Endothelial cell of umbilical vein (primary cell): Measurements from ENCODE around the gene FNDC3A. TPM values are rescaled to one million over a fixed set of nuclear protein-coding genes. Genes with fewer than 3 reads are reported as not detected.

Experiments used
- BruUV-seq: library from RNA; stranded (reverse); fragments of 400-500 nt; replicated peaks from 2 replicates; lab custom pipeline; 2021; lab: Mats Ljungman, UMichigan
- CTCF ChIA-PET: fragments of 300-600, 350-600 bp; sonication (Branson Sonifier 250); formaldehyde crosslinking; loops from one replicate; lab custom pipeline; 2021; ENCODE audit warnings: antibody characterized with exemption, inconsistent platforms; lab: Charles Lee
- POLR2A ChIA-PET: fragments of 300-600, 350-600 bp; sonication (Branson Sonifier 250); formaldehyde crosslinking; loops from one replicate; lab custom pipeline; 2021; ENCODE audit warnings: antibody characterized with exemption, inconsistent platforms; lab: Charles Lee
- DNase-seq: peaks from one replicate; pipeline ENCODE4 v3.0.0-alpha.2; 2011; ENCODE audit warnings: low read depth, low spot score
- FAIRE-seq: peaks from 2 replicates; lab custom pipeline; 2011; peaks lifted over from hg19 to GRCh38; lab: Jason Lieb, UNC
- H2AFZ ChIP-seq: 2 replicates; pipeline ENCODE4 v1.6.0; 2012; ENCODE audit warnings: low read depth, low read length, control low read depth, inconsistent platforms
- H3K27ac ChIP-seq: 2 replicates; pipeline ENCODE4 v1.5.1; 2011; ENCODE audit warnings: low read depth, mild to moderate bottlenecking, control low read depth, low read length, moderate library complexity; ENCODE audit not compliant: insufficient read depth
- H3K27me3 ChIP-seq, 2 experiments: 2 replicates each; pipeline versions ENCODE4 v1.6.0 to v1.6.1; 2011; ENCODE audit warnings: low read length in 2 of 2, mixed read lengths in 1 of 2; ENCODE audit not compliant: control insufficient read depth in 2 of 2, insufficient read depth in 2 of 2
- H3K36me3 ChIP-seq, 2 experiments: 2 replicates in 1 of 2; 3 replicates in 1 of 2; pipeline ENCODE4 v1.5.1; 2011; ENCODE audit warnings: low read length in 2 of 2, mild to moderate bottlenecking in 1 of 2, moderate library complexity in 1 of 2; ENCODE audit not compliant: control insufficient read depth in 2 of 2, insufficient read depth in 2 of 2; ENCODE audit errors: extremely low read depth in 1 of 2
- H3K4me1 ChIP-seq: 3 replicates; pipeline ENCODE4 v1.5.1; 2011; ENCODE audit warnings: mild to moderate bottlenecking, low read length; ENCODE audit not compliant: control insufficient read depth, insufficient read depth; ENCODE audit errors: extremely low read depth
- H3K4me2 ChIP-seq: 2 replicates; pipeline ENCODE4 v1.6.1; 2011; ENCODE audit warnings: low read length, control low read depth, mixed read lengths; ENCODE audit not compliant: insufficient read depth
- H3K4me3 ChIP-seq, 3 experiments: fragments of 200-600 bp in 1 of 3; sonication (generic), shearing (Covaris generic) in 1 of 3; replicated peaks in 1 of 3; 2 replicates each; pipeline ENCODE4 v1.5.1; 2011 to 2016; ENCODE audit warnings: control low read depth in 3 of 3, low read length in 3 of 3, mild to moderate bottlenecking in 2 of 3, inconsistent platforms in 1 of 3, low read depth in 1 of 3, moderate library complexity in 1 of 3; ENCODE audit not compliant: insufficient read depth in 1 of 3
- H3K79me2 ChIP-seq: 2 replicates; pipeline ENCODE4 v1.6.0; 2012; ENCODE audit warnings: low read length, inconsistent platforms; ENCODE audit not compliant: control insufficient read depth, insufficient read depth
- H3K9ac ChIP-seq: replicated peaks from 2 replicates; pipeline ENCODE3; 2011; ENCODE audit warnings: low read length, control low read depth; ENCODE audit not compliant: insufficient read depth; ENCODE audit errors: extremely low read depth
- H3K9me1 ChIP-seq: replicated peaks from 3 replicates; pipeline ENCODE4 v1.6.0; 2011; ENCODE audit warnings: mild to moderate bottlenecking, low read length; ENCODE audit not compliant: control insufficient read depth, insufficient read depth; ENCODE audit errors: extremely low read depth
- H3K9me3 ChIP-seq: replicated peaks from 2 replicates; pipeline ENCODE4 v1.5.1; 2012; ENCODE audit warnings: low read length, inconsistent platforms; ENCODE audit not compliant: control insufficient read depth, insufficient read depth
- H4K20me1 ChIP-seq: replicated peaks from 2 replicates; pipeline ENCODE3; 2011; ENCODE audit warnings: mild to moderate bottlenecking, low read length; ENCODE audit not compliant: control insufficient read depth, insufficient read depth; ENCODE audit errors: extremely low read depth
- EZH2 ChIP-seq: IDR thresholded peaks from 2 replicates; pipeline ENCODE4 v1.6.1; 2012; ENCODE audit warnings: borderline replicate concordance, low read depth, mild to moderate bottlenecking, moderate library complexity, low read length, inconsistent platforms; ENCODE audit not compliant: severe bottlenecking
- FOS ChIP-seq: IDR thresholded peaks from 2 replicates; pipeline ENCODE4 v1.6.1; 2011; ENCODE audit warnings: mild to moderate bottlenecking, low read length, moderate library complexity, borderline replicate concordance; ENCODE audit not compliant: insufficient read depth
- GATA2 ChIP-seq: IDR thresholded peaks from 2 replicates; pipeline ENCODE4 v1.7.0; 2011; ENCODE audit warnings: low read depth, mild to moderate bottlenecking, moderate library complexity, mixed read lengths, low read length; ENCODE audit not compliant: insufficient read length, insufficient read depth
- JUN ChIP-seq: IDR thresholded peaks from 2 replicates; pipeline ENCODE4 v1.6.1; 2011; ENCODE audit warnings: borderline replicate concordance, low read depth; ENCODE audit not compliant: insufficient read length, insufficient read depth
- MYC ChIP-seq: IDR thresholded peaks from one replicate; pipeline ENCODE4 v1.6.1; 2011; ENCODE audit warnings: mild to moderate bottlenecking, low read depth, low read length
- POLR2A ChIP-seq: IDR thresholded peaks from 2 replicates; pipeline ENCODE4 v1.6.1; 2012; ENCODE audit warnings: low read depth, mild to moderate bottlenecking, control low read depth, low read length
- POLR2AphosphoS5 ChIP-seq: IDR thresholded peaks from 2 replicates; pipeline ENCODE4 v1.6.1; 2012; ENCODE audit warnings: low read depth, mild to moderate bottlenecking, control low read depth, low read length, moderate library complexity; ENCODE audit not compliant: insufficient read depth
- dilution Hi-C: fragments of 300-500 bp; cut with MboI; formaldehyde crosslinking; loops from one replicate; pipeline ENCODE4 v1.15.0; 2019; ENCODE audit warnings: low sequenced_read_pairs; ENCODE audit not compliant: extremely low pct_ligation_motif_present
- intact Hi-C: fragments of 100-400 bp; cut with micrococcal nuclease; formaldehyde crosslinking; loops from one replicate; pipeline ENCODE4 v1.10.0; 2022
- polyA plus RNA-seq, 4 experiments: library from polyadenylated mRNA; depleted of rRNA in 3 of 4; stranded (reverse) in 3 of 4; unstranded in 1 of 4; fragments of >200 nt; gene quantifications; 2 replicates each; pipeline versions ENCODE4 v1.2.1 to v1.2.3, GENCODE V29; 2011 to 2012; ENCODE audit warnings: missing spikeins in 1 of 4
- total RNA-seq: library from RNA; stranded (reverse); gene quantifications from 2 replicates; pipeline ENCODE4 v1.2.3, GENCODE V29; 2021
- TF ChIP-seq, protein P1 (sequence below), 2 donors: IDR thresholded peaks; 1 replicate in 1 of 2; 2 replicates in 1 of 2; pipeline ENCODE4 v1.5.1; 2011; ENCODE audit warnings: low read length in 2 of 2, mild to moderate bottlenecking in 2 of 2, moderate library complexity in 2 of 2, control low read depth in 1 of 2, inconsistent platforms in 1 of 2, low read depth in 1 of 2; ENCODE audit not compliant: insufficient read depth in 1 of 2; ENCODE audit errors: extremely low read depth in 1 of 2
- TF ChIP-seq, protein P2 (sequence below): IDR thresholded peaks from 2 replicates; pipeline ENCODE4 v1.6.1; 2011; ENCODE audit not compliant: insufficient read depth, insufficient read length

FNDC3A gene
- total and polyA plus RNA-seq, 2 donors (not counting 3 experiments of a cell fraction or from before 2014, with no cell fraction given): 26.3 to 50.8 TPM

DNA sequence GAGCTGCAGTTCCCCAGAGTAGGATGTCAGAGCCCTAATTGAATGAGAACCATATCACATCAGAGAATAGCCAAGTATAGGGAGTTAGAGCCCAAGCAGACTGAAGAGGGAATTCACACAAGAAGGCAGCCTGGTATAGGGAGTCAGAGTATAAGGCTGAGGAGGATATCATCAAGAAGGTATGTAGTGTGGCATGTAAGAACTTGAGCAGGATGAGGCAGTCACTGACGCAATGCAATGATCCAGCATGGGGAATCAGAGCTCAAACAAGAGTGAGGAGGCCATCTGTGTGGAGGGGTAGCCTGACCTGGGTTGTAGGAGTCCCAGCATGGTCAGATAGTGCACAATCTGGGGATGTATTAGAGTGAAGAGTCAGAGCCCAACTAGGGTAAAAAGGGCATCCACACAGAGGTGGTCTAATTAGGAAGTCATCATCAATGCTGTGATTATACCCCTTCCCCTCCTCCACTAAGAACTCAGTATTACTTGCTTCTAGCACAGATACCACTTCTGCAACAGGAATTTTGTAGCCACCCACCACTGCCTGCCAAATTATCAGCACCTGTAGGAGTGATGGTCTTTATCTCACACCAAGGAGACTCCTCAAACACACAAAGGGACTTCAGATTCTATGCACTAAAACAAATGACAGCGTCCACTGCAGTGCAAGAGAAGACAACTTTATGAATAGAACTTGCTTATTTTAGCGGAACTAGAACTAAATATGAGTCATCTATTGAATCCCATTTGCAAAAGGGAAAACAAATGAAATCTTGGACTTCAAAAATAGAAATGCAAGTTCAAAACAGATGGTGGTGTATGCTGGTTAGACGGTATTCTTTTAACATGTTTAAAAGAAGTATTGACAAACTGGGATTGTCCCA is 107.2 kb downstream of the FNDC3A start:
- Histone ChIP-seq H3K9me3 (no peaks in the 10 kb centered on the region), H2AFZ (no peak overlapping the region), H3K9ac (no peak overlapping the region), H3K27me3 (no peaks in the 10 kb centered on the region), H3K4me2 (no peak overlapping the region), H3K36me3 (no peaks in the 10 kb centered on the region), H3K4me3 (no peak overlapping the region), H4K20me1 (no peaks in the 10 kb centered on the region), H3K27ac (no peak overlapping the region), H3K4me1 (peaks cover 16% of the 10 kb centered on the region), H3K9me1 (no peaks in the 10 kb centered on the region), H3K79me2 (no peaks in the 10 kb centered on the region)
- CTCF ChIA-PET: no interaction called here
- intact Hi-C loops (no loop called here), dilution Hi-C loops (no loop called here)
- POLR2A ChIA-PET: no interaction called here
- DNase-seq: no peak
- no TSS peak for BruUV-seq
- TF ChIP-seq FOS (no peak), POLR2A (no peak), JUN (no peak)
- no peak for FAIRE-seq

DNA sequence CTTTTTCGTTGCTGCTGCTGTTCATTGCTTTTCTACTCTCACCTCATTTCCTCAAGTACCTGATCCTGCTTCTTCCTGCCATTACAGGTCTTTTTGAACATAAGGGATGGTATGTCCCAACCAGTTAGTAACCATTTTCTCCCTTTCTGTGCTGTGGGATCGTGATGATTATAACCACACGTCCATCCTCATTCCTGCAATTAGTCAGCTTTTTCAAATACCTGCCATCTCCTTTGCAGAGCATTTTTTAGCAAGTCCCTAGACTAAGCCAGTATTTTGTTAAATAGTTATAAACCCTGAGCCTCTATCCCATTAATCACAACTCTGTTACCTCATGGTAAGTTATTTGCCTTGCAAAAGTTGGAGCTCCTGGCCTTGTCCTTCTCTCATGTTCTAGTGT is 109.2 kb downstream of the FNDC3A start:
- no peak overlapping the region for H3K4me3 ChIP-seq
- H3K4me2 ChIP-seq: no peak overlapping the region
- H3K79me2 ChIP-seq: no peaks in the 10 kb centered on the region
- no peak overlapping the region for H2AFZ ChIP-seq
- H3K9me3 ChIP-seq: no peaks in the 10 kb centered on the region
- intact Hi-C loops: no loop called here
- no peak for FAIRE-seq
- H3K27me3 ChIP-seq: no peaks in the 10 kb centered on the region
- ChIA-PET CTCF (interaction anchor here (1.7 kb wide), 1 partner anchor 196 kb away, joined by 3 read pairs; no protein-coding TSS in a partner anchor), POLR2A (no interaction called here)
- DNase-seq: no peak
- H3K27ac ChIP-seq: no peak overlapping the region
- H3K9me1 ChIP-seq: no peaks in the 10 kb centered on the region
- BruUV-seq: no TSS peak
- H3K36me3 ChIP-seq: no peaks in the 10 kb centered on the region
- no peak for TF ChIP-seq MYC
- TF ChIP-seq FOS: no peak
- TF ChIP-seq POLR2AphosphoS5: no peak
- no peak for TF ChIP-seq JUN
- no peak for TF ChIP-seq GATA2
- TF ChIP-seq EZH2: no peak
- TF ChIP-seq, protein P1, sequence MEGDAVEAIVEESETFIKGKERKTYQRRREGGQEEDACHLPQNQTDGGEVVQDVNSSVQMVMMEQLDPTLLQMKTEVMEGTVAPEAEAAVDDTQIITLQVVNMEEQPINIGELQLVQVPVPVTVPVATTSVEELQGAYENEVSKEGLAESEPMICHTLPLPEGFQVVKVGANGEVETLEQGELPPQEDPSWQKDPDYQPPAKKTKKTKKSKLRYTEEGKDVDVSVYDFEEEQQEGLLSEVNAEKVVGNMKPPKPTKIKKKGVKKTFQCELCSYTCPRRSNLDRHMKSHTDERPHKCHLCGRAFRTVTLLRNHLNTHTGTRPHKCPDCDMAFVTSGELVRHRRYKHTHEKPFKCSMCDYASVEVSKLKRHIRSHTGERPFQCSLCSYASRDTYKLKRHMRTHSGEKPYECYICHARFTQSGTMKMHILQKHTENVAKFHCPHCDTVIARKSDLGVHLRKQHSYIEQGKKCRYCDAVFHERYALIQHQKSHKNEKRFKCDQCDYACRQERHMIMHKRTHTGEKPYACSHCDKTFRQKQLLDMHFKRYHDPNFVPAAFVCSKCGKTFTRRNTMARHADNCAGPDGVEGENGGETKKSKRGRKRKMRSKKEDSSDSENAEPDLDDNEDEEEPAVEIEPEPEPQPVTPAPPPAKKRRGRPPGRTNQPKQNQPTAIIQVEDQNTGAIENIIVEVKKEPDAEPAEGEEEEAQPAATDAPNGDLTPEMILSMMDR (IDR thresholded peaks at IDR 0.05; ENCODE audit: extremely low read depth in 1 of 2, insufficient read depth in 1 of 2, low read depth in 1 of 2, low read length in 2 of 2): no peak
- TF ChIP-seq, protein P2, sequence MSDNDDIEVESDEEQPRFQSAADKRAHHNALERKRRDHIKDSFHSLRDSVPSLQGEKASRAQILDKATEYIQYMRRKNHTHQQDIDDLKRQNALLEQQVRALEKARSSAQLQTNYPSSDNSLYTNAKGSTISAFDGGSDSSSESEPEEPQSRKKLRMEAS: no peak
- TF ChIP-seq POLR2A: no peak
- dilution Hi-C loops: no loop called here
- peaks cover 16% of the 10 kb centered on the region for H3K4me1 ChIP-seq
- no peaks in the 10 kb centered on the region for H4K20me1 ChIP-seq
- no peak overlapping the region for H3K9ac ChIP-seq
